Activated CD4-positive, alpha-beta memory T cell treated with anti-CD3 and anti-CD28 coated beads, Interleukin-2, amount 10 ng/mL, durations not matched to agents 7 days and 5 days (primary cell): ENCODE data around the gene PATE1. TPM values are rescaled to one million over a fixed set of nuclear protein-coding genes. Genes with fewer than 3 reads are reported as not detected.

Experiments
- CTCF ChIA-PET: fragments of 350-600 bp; sonication (Branson Sonifier 250); formaldehyde crosslinking; loops from one replicate; lab custom pipeline; 2021; ENCODE audit warnings: antibody characterized with exemption, inconsistent platforms; lab: Charles Lee
- POLR2A ChIA-PET: fragments of 350-600 bp; sonication (Branson Sonifier 250); formaldehyde crosslinking; loops from one replicate; lab custom pipeline; 2021; ENCODE audit warnings: antibody characterized with exemption; lab: Charles Lee
- DNase-seq: peaks from one replicate; pipeline ENCODE4 v3.0.0-alpha.2; 2020
- H3K27ac Mint-ChIP-seq: one replicate; pipeline ENCODE4 v1.8.0; 2021; ENCODE audit warnings: mild to moderate bottlenecking, mixed read lengths
- H3K27me3 Mint-ChIP-seq: one replicate; pipeline ENCODE4 v1.8.0; 2021; ENCODE audit warnings: mixed read lengths
- H3K36me3 Mint-ChIP-seq: one replicate; pipeline ENCODE4 v1.8.0; 2021; ENCODE audit warnings: low read depth, mixed read lengths
- H3K4me1 Mint-ChIP-seq: one replicate; pipeline ENCODE4 v1.8.0; 2021; ENCODE audit warnings: mixed read lengths
- H3K4me3 Mint-ChIP-seq: one replicate; pipeline ENCODE4 v1.8.0; 2021; ENCODE audit warnings: mild to moderate bottlenecking, mixed read lengths
- H3K9me3 Mint-ChIP-seq: one replicate; pipeline ENCODE4 v1.8.0; 2021; ENCODE audit warnings: mixed read lengths
- total RNA-seq, 2 experiments: library from RNA; stranded (reverse); gene quantifications; one replicate each; pipeline ENCODE4 v1.2.3, GENCODE V29; 2021

The PATE1 gene
- total RNA-seq, 2 experiments from 2014 or later: not detected

- H3K9me3 Mint-ChIP-seq: no peaks in the 10 kb centered on the region
- no peaks in the 10 kb centered on the region for H3K36me3 Mint-ChIP-seq
- H3K27me3 Mint-ChIP-seq: peaks cover 12% of the 10 kb centered on the region
Measured at GRCh38 chr11:125766251-125766650, 20.2 kb downstream of the PATE1 start.

DNA sequence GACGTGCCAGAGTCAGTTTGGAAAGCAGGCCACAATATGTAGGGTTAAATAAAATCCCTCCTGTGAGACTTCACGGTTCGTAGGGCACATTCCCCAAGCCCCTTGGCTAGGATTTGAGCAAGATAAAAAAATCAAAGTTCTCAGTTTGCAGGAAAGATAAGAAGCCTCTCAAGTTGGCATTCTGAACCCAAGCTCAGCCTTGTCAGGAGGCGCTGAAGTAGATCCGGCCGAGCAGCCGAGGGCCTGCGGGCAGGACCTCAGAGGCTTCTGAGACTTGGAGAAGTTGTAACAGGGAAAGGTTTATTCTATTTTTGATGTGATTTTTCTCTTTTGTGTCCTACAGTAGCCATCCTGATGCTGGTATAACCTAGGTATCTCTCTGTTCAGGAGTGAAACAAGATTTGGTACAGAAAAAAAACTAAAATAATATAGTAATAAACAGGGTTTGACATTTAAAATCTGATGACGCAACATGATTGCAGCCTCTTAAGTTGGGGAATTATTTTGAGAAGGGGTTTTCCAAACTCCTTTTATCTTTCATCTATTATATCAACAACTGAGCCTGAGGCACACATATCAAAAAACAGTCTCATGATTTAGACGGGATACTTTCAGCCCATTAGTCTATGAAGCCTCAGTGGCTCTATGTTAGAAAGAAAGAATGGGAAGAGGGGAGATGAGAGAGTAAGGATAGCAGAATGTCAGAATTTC lies 22.4 kb downstream of the PATE1 start:
- POLR2A ChIA-PET: no interaction called here
- CTCF ChIA-PET: no interaction called here
- no peak for DNase-seq
- no peaks in the 10 kb centered on the region for H3K4me1 Mint-ChIP-seq
- no peaks in the 10 kb centered on the region for H3K9me3 Mint-ChIP-seq
- no peaks in the 10 kb centered on the region for H3K36me3 Mint-ChIP-seq
- H3K27ac Mint-ChIP-seq: no peak overlapping the region
- H3K4me3 Mint-ChIP-seq: no peak overlapping the region
- peaks cover 12% of the 10 kb centered on the region for H3K27me3 Mint-ChIP-seq

More at GRCh38 chr11:125766251-125766650, 20.2 kb downstream of the PATE1 start:
- H3K27ac Mint-ChIP-seq: no peak overlapping the region
- CTCF ChIA-PET: interaction anchor here (0.6 kb wide), 1 partner anchor 292 kb away, joined by 3 read pairs; no protein-coding TSS in a partner anchor
- POLR2A ChIA-PET: no interaction called here
- H3K4me1 Mint-ChIP-seq: no peaks in the 10 kb centered on the region
- H3K4me3 Mint-ChIP-seq: no peak overlapping the region
- DNase-seq: no peak

DNA sequence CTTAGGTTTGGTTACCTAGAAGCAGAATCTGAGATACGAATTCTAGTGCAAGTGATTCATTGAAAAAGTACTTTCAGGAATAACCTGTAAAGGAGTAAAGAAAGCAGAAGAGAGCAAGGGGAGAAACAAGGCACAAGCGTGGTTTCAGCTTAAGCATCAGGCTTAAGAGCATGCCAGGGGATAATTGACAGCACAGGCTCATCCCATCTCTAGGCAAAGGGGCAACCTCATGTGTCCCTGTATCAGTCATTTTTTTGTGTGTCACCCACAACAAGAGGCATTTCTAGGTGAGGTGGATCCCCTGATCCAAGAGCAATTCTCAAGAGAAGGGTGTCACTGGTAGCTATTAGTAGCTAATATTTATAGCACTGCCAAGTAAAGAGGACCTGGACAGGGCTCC lies 24.5 kb downstream of the PATE1 start:
- Mint-ChIP-seq H3K4me3 (no peak overlapping the region), H3K27ac (no peak overlapping the region), H3K36me3 (no peaks in the 10 kb centered on the region), H3K27me3 (peaks cover 14% of the 10 kb centered on the region), H3K9me3 (no peaks in the 10 kb centered on the region), H3K4me1 (no peaks in the 10 kb centered on the region)
- DNase-seq: no peak
- CTCF ChIA-PET: no interaction called here
- POLR2A ChIA-PET: no interaction called here

DNA sequence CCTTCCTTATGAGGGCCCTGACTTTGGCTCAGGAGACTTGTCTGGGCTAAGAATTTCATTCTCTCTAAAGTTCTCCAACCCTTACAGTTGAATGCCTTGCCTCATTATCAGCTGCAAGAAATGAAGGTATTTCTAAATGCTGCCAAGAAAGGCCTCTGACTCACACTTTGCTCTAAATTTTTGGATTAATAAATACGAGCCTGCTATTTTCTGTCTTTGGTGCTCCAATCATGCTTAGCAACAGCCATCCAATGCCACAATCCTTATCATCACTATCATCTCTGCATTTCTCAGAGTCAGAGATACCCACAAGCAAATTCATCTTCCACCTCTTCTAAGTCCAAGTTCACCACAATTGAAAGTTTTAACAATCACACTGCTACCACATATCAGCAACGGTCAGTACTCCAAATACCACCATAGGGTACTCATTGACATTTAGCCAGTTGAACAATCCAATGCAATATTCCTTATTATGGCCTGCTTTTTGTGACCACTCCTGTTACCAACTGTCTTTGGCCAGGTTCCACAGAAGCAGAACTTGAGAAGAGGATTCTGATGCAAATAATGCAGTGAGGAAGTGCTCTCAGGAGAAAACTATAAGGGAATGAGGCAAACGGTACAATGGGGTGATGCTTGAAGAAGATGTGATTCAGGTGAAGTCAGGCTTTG lies 26.9 kb downstream of the PATE1 start:
- CTCF ChIA-PET: no interaction called here
- no peaks in the 10 kb centered on the region for H3K4me1 Mint-ChIP-seq
- no peak for DNase-seq
- H3K36me3 Mint-ChIP-seq: no peaks in the 10 kb centered on the region
- POLR2A ChIA-PET: no interaction called here
- no peaks in the 10 kb centered on the region for H3K9me3 Mint-ChIP-seq
- no peak overlapping the region for H3K27ac Mint-ChIP-seq
- peaks cover 15% of the 10 kb centered on the region for H3K27me3 Mint-ChIP-seq
- H3K4me3 Mint-ChIP-seq: no peak overlapping the region

GRCh38 chr11:125773516-125773915 lies 27.4 kb downstream of the PATE1 start:
- Mint-ChIP-seq H3K27me3 (peaks cover 14% of the 10 kb centered on the region), H3K27ac (no peak overlapping the region), H3K36me3 (no peaks in the 10 kb centered on the region), H3K4me3 (no peak overlapping the region), H3K9me3 (no peaks in the 10 kb centered on the region), H3K4me1 (no peaks in the 10 kb centered on the region)
- CTCF ChIA-PET: no interaction called here
- POLR2A ChIA-PET: no interaction called here
- no peak for DNase-seq

DNA sequence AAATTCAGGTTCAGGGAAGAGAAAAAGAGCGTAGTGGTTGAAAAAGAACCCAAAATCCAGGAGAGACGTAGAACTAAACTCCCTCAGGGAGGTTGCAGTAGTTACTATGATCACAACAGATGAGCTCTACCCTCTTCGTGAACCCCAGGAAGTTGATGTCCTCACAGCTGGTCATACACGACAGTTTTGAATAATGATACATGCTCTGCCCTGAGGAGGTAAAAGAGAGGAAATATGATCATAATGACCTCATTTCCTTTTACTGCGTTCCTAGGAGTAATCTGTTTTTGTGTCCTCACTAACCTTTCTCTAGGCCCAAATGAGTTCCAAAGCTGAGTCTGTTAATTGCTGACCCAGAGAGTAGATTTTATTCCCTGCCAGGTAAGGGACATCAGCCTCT lies 31.2 kb downstream of the PATE1 start:
- Mint-ChIP-seq H3K4me1 (no peaks in the 10 kb centered on the region), H3K27ac (no peak overlapping the region), H3K27me3 (peaks cover 12% of the 10 kb centered on the region), H3K36me3 (no peaks in the 10 kb centered on the region), H3K4me3 (no peak overlapping the region), H3K9me3 (no peaks in the 10 kb centered on the region)
- CTCF ChIA-PET: no interaction called here
- POLR2A ChIA-PET: no interaction called here
- DNase-seq: no peak

- no peak for DNase-seq
- Mint-ChIP-seq H3K9me3 (no peaks in the 10 kb centered on the region), H3K36me3 (no peaks in the 10 kb centered on the region), H3K27ac (no peak within 1 kb of the TSS), H3K4me1 (no peaks in the 10 kb centered on the region), H3K27me3 (peaks cover 10% of the 10 kb centered on the region), H3K4me3 (no peak within 1 kb of the TSS)
- CTCF ChIA-PET: no interaction called here
- POLR2A ChIA-PET: no interaction called here
Measured at GRCh38 chr11:125778728-125779127, 32.6 kb downstream of the PATE1 start, which contains the start of gene PATE2. Gene PATE2, minus strand, starts transcription at chr11:125778828. Its CDS starts 55 bp downstream, at chr11:125778773.

DNA sequence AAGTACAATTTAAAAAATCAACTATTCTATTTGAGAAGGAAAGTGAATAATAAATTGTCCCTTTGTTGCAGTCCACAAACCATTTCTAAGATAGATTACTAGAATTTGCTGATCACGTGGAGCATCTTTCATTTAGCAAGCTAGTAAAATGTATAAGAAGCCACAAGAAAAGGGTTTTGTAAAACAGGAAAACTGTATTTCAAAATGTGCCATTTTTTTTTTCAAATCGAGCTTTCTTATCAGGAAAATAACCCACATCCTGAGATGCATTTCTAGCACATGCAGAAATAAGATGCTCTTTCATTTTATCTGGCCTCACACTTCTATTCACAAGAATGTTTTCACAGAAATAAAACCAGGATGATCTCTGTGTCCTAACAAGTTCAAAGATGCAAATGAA lies 38.6 kb downstream of the PATE1 start:
- CTCF ChIA-PET: no interaction called here

GRCh38 chr11:125787827-125788226 lies 41.7 kb downstream of the PATE1 start, which contains the start of gene PATE3:
Gene PATE3, plus strand, starts transcription at chr11:125788127. Its CDS starts 25 bp downstream, at chr11:125788152.
- no peak within 1 kb of the TSS for H3K27ac Mint-ChIP-seq
- no peak for DNase-seq
- no peaks in the 10 kb centered on the region for H3K4me1 Mint-ChIP-seq
- H3K27me3 Mint-ChIP-seq: peaks cover 3% of the 10 kb centered on the region
- H3K9me3 Mint-ChIP-seq: no peaks in the 10 kb centered on the region
- no peak within 1 kb of the TSS for H3K4me3 Mint-ChIP-seq
- H3K36me3 Mint-ChIP-seq: no peaks in the 10 kb centered on the region
- ChIA-PET CTCF (no interaction called here), POLR2A (no interaction called here)

More for the DNA sequence above, 38.6 kb downstream of the PATE1 start:
- Mint-ChIP-seq H3K36me3 (no peaks in the 10 kb centered on the region), H3K9me3 (no peaks in the 10 kb centered on the region), H3K4me3 (no peak overlapping the region), H3K27ac (no peak overlapping the region), H3K4me1 (no peaks in the 10 kb centered on the region), H3K27me3 (peaks cover 10% of the 10 kb centered on the region)
- POLR2A ChIA-PET: no interaction called here
- DNase-seq: no peak

GRCh38 chr11:125790825-125791224 lies 44.7 kb downstream of the PATE1 start:
- H3K27ac Mint-ChIP-seq: no peak overlapping the region
- POLR2A ChIA-PET: no interaction called here
- H3K4me1 Mint-ChIP-seq: no peaks in the 10 kb centered on the region
- DNase-seq: no peak
- CTCF ChIA-PET: no interaction called here
- peaks cover 3% of the 10 kb centered on the region for H3K27me3 Mint-ChIP-seq
- no peaks in the 10 kb centered on the region for H3K36me3 Mint-ChIP-seq
- H3K4me3 Mint-ChIP-seq: no peak overlapping the region
- no peaks in the 10 kb centered on the region for H3K9me3 Mint-ChIP-seq

DNA sequence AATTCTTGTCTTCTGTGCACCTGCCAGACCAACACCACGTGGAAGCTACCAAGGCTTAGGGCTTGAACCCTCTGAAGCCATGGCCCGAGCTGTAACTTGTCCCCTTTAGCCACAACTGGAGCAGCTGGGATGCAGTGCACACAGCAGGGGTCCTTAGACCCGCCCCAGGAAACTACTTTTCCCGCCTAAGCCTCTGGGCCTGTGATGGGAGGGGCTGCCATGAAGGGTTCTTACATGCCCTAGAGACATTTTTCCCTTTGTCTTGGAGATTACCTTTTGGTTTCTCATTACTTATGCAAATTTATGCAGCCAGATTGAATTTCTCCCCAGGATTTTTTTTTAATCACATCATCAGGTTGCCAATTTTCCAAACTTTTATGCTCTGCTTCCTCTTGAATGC lies 51.6 kb downstream of the PATE1 start:
- no peaks in the 10 kb centered on the region for H3K36me3 Mint-ChIP-seq
- H3K27me3 Mint-ChIP-seq: peaks cover 5% of the 10 kb centered on the region
- no peak for DNase-seq
- POLR2A ChIA-PET: no interaction called here
- H3K9me3 Mint-ChIP-seq: peaks cover 8% of the 10 kb centered on the region
- no peaks in the 10 kb centered on the region for H3K4me1 Mint-ChIP-seq
- no peak overlapping the region for H3K4me3 Mint-ChIP-seq
- CTCF ChIA-PET: no interaction called here
- H3K27ac Mint-ChIP-seq: no peak overlapping the region
